Coronary artery (tissue), 2 donors: Measurements from ENCODE around the gene CEP97.
A peak's percentile ranks its signal among the peaks of the same experiment; 100 is the strongest.
"Not testable (repeated sequence)": the region's sequence is repeated elsewhere in the genome, so short reads cannot be mapped to it uniquely, and the experiment has no call there.

Experiments used
- DNase-seq: peaks from one replicate; pipeline ENCODE4 v3.0.0-alpha.2; 2017; ENCODE audit warnings: low spot score
- H3K27ac ChIP-seq, 2 donors: fragments of 200-600 bp; sonication (generic); one replicate each; pipeline ENCODE4 v1.5.1; 2016 to 2019
- H3K4me3 ChIP-seq: fragments of 200-600 bp; sonication (generic); 2 replicates; pipeline ENCODE4 v1.5.1; 2016; ENCODE audit warnings: mild to moderate bottlenecking, moderate library complexity
- TF ChIP-seq, protein P1 (sequence below): fragments of 200-600 bp; sonication (generic); IDR thresholded peaks from one replicate; pipeline ENCODE4 v1.5.1; 2019; ENCODE audit warnings: antibody characterized with exemption

CEP97 gene

DNA sequence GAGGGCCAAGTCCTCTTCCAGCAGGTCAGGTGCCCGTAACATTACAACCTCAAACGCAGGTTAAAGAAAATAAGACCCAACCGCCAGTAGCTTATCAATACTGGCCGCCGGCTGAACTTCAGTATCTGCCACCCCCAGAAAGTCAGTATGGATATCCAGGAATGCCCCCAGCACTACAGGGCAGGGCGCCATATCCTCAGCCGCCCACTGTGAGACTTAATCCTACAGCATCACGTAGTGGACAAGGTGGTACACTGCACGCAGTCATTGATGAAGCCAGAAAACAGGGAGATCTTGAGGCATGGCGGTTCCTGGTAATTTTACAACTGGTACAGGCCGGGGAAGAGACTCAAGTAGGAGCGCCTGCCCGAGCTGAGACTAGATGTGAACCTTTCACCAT, 30.9 kb upstream of the CEP97 start:
- H3K27ac ChIP-seq, H3K4me3 ChIP-seq, DNase-seq: not testable (repeated sequence)
- TF ChIP-seq, protein P1, sequence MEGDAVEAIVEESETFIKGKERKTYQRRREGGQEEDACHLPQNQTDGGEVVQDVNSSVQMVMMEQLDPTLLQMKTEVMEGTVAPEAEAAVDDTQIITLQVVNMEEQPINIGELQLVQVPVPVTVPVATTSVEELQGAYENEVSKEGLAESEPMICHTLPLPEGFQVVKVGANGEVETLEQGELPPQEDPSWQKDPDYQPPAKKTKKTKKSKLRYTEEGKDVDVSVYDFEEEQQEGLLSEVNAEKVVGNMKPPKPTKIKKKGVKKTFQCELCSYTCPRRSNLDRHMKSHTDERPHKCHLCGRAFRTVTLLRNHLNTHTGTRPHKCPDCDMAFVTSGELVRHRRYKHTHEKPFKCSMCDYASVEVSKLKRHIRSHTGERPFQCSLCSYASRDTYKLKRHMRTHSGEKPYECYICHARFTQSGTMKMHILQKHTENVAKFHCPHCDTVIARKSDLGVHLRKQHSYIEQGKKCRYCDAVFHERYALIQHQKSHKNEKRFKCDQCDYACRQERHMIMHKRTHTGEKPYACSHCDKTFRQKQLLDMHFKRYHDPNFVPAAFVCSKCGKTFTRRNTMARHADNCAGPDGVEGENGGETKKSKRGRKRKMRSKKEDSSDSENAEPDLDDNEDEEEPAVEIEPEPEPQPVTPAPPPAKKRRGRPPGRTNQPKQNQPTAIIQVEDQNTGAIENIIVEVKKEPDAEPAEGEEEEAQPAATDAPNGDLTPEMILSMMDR: peak; percentile 23

DNA sequence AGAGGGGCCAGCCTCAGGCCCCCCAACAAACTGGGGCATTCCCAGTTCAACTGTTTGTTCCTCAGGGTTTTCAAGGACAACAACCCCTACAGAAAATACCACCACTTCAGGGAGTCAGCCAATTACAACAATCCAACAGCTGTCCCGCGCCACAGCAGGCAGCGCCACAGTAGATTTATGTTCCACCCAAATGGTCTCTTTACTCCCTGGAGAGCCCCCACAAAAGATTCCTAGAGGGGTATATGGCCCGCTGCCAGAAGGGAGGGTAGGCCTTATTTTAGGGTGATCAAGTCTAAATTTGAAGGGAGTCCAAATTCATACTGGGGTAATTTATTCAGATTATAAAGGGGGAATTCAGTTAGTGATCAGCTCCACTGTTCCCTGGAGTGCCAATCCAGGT, 29.6 kb upstream of the CEP97 start:
- H3K27ac ChIP-seq, H3K4me3 ChIP-seq, DNase-seq: not testable (repeated sequence)

DNA sequence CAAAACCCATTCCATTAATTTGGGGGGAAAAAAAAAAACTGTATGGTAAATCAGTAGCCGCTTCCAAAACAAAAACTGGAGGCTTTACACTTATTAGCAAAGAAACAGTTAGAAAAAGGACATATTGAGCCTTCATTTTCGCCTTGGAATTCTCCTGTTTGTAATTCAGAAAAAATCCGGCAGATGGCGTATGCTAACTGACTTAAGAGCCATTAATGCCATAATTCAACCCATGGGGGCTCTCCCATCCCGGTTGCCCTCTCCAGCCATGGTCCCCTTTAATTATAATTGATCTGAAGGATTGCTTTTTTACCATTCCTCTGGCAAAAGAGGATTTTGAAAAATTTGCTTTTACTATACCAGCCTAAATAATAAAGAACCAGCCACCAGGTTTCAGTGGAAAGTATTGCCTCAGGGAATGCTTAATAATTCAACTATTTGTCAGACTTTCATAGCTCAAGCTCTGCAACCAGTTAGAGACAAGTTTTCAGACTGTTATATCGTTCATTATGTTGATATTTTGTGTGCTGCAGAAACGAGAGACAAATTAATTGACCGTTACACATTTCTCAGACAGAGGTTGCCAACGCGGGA, 28.5 kb upstream of the CEP97 start:
- no peak for DNase-seq

DNA sequence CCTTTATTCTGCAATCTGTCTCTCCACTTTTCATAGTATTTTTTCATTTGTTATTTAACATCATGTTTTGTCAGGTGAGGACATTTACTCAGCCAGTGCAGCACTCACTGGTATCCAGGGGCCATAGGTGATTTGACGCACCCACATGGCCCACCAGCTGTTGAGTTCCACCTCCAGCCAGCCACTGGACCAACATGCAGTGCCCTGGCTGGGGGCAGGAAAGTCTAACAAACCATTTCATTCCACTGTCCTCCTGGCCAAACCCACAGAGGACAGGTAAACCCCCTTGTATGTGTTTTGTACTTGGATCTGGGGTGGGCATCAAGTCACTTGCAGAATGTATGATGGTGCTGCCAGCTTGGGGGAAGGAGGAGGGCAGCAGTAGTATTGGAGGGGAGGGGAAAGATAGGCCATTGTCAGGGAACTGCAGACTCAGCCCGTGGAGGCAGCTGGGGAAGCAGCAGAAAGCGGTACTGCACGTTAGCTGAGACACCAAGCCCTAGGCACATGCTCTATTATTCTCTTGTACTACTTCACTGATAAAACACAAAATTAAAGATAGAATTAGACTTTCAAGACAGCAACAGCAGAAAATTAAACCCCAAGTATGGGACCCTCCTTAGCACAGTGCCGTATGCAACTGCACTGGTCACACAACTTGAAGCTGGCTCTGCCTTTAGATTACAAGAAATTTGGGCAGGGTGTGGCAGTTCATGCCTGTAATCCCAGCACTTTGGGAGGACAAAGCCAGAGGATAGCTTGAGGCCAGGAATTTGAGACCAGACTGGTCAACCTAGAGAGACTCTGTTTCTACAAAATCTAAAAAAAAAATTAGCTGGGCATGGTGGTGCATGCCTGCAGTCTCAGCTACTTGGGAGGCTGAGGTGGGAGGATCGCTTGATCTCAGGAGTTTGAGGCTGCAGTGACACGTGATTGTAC, 22.4 kb upstream of the CEP97 start:
- H3K4me3 ChIP-seq: no peak overlapping the region
- TF ChIP-seq, protein P1: no peak
- DNase-seq: no peak
- H3K27ac ChIP-seq: no peak overlapping the region

More for the DNA sequence above, 28.5 kb upstream of the CEP97 start:
- no peak overlapping the region for H3K4me3 ChIP-seq
- no peak overlapping the region for H3K27ac ChIP-seq
- TF ChIP-seq, protein P1: peak; percentile 53

DNA sequence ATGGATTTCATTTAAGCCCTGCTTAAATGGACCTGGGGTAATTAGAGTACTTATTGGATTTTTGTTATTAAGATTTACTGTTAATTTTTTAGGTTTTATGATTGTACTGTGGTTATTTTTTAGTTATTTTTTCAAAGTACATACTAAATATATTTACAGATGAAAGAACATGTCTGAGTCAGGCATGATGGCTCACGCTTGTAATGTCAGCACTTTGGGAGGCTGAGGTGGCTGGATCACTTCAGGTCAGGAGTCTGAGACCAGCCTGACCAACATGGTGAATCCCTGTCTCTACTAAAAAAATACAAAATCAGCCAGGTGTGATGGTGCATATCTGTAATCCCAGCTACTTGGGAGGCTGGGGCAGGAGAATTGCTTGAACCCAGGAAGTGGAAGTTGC, 21.7 kb upstream of the CEP97 start:
- TF ChIP-seq, protein P1: no peak
- Histone ChIP-seq H3K4me3 (no peak overlapping the region), H3K27ac (no peak overlapping the region)
- no peak for DNase-seq

DNA sequence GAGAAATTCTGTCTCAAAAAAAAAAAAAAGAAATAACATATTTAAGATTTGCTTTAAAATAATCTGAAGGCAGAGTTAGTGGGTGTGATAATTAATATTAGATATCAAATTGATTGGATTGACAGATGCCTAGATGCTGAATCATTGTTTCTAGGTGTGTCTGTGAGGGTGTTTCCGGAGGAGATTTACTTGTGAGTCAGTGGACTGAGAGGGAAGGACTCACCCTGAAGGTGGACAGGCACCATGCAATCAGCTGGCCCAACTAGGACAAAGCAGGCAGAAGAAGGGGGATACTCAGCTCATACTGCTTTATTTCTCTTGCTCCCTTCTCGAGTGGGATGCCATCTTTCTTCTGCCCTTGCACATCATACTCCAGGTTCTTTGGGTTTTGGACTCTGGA, 21.2 kb upstream of the CEP97 start:
- Histone ChIP-seq H3K27ac (no peak overlapping the region), H3K4me3 (no peak overlapping the region)
- TF ChIP-seq, protein P1: no peak
- no peak for DNase-seq

DNA sequence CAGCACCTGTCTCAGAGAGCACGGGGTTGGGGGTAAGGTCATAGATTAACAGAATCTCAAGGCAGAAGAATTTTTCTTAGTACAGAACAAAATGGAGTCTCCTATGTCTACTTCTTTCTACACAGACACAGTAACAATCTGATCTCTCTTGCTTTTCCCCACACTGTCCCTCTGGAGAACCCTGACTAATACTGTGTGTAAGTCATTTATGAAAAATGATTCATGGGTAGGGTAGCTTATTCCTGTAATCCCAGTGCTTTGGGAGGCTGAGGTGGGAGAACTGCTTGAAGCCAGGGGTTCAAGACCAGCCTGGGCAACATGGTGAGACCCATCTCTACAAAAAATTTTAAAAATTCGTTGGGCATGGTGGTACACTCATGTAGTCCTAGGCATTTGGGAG, 19.8 kb upstream of the CEP97 start:
- H3K4me3 ChIP-seq, DNase-seq: not testable (repeated sequence)

DNA sequence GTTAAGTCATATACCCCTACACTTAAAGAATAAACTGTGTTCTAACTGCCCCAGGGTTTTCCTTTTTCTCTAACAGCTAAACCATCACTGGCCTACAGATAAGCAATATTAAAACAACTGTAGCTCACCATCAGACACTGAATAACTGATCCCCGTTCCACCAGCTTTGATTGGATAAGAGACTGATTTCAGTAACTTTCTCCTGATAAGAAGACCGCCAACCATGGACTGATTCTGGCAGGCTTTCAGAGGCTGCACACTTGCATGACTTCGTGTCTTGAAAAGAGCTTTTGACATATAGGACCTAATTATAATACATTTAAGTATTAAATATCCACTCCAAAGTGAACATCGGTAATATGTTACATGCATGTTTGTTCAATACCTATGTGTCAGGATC, 15.3 kb upstream of the CEP97 start:
- DNase-seq: no peak
- Histone ChIP-seq H3K27ac (no peak overlapping the region), H3K4me3 (no peak overlapping the region)
- TF ChIP-seq, protein P1: no peak

More for the DNA sequence above, 19.8 kb upstream of the CEP97 start:
- not testable (repeated sequence) for H3K27ac ChIP-seq
